NCI-H774 (cell line): Measurements from ENCODE around the gene CCDC149.

ENCODE experiments used
- DNase-seq: peaks from one replicate; lab custom pipeline; 2025; lab: John Stamatoyannopoulos, UW

CCDC149 gene

DNA sequence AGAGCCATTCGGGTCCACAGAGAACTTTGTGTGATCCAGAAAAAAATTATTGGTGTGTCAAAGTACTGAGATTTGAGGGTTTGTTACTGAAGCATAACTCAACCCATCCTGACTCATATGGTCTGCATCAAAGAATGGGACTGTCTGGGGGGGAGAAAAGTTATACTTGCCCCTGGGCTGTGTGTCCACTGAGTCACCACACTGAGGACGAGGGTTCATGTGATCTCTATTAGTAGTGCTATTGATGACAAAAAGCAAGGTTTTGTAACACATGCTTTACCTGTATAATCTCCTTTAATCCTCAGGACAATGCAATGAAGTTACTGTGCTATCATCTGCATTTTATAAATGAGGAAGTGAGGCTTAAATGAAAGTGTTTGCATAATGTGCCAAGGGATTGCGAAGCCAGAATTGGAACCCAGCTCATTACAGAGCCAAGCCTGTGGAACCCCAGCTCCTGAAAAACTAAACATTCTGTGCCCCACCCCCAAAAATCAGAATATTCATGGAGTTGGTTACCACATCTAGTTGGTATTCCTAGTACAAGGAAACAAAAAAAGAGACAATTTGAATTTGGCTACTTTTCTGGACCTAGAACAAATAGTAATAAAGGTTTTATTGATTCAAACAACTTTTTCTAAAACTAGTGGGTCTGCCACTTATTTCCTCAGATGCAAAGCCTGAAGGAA lies 31.2 kb downstream of the CCDC149 start:
- no peak for DNase-seq

- DNase-seq, result no peak
Observed at GRCh38 chr4:24880186-24880585, 32.7 kb downstream of the CCDC149 start.

DNA sequence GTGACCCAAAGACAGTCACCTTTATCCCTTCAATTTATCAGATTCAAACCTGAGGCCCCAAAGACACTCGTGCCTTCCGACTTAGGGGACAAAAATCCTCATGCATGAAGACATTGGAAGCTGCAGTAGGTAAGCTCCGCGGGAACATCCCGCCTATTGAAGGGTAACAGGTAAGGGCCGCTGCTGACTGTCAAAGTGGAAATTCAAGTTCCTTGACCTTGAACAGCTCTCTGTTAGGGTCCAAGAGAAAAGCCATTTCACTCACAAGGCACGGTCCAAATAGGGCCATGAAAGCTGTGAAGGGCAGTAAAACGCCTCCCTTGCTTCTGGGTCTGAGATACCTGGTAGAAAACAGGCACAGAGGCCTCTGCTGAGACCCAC lies 34.2 kb downstream of the CCDC149 start:
- no peak for DNase-seq

DNA sequence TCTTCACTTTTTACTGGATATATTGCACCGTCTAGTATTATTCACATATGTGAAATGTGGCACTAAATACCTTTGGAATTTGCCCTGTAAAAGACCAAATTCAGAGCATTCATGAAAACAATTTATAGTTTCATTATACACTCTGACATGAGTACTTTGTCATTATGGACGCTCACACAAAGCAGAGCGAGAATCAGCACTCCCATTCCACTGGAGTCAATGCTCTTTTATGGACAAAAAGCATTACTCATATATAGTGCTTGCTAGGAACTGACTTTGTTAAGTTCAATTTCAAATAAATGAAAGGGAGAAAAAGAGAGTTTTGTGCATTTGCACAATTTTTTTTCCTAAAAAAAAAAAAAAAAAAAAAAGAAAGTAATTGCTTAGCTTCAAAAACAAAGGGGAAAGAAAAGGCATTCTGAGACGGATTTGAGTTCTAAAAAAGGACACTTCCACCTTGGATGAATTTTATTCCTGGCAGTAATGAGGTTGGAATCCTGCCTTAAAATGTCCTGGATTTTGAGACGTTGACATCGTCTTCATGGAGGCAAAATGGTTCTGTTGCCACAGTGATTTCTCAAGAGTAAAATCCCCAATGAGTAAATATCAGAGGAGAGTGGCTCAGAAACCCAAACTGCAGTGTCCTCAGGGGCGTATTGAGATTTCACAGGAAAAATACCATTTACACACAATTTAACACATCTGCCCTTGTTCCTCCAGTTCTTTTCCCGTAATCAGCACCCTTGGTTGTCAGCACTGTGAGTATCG lies 34.8 kb downstream of the CCDC149 start:
- DNase-seq, result no peak

DNA sequence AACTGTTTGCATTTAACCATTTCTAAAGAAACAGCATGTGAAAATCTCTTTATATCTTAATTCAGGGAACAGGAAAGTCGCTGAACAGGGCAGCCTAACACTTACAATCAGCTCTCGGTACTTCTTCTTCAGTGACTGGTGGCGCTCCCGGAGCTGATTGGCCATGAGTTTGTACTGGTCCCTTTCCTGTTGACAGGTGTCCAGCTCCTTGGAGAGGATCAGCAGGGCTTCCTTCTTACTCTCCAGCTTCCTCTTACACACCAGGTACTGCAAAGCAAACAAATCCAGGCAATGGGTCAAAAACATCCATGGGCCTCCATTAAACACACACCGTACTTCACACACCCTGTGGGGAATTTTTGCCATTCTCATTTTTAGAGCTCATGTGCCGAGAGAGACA lies 36.4 kb downstream of the CCDC149 start:
- DNase-seq, result no peak

- no peak for DNase-seq
Observed at GRCh38 chr4:24872720-24873119, 40.1 kb downstream of the CCDC149 start.

DNA sequence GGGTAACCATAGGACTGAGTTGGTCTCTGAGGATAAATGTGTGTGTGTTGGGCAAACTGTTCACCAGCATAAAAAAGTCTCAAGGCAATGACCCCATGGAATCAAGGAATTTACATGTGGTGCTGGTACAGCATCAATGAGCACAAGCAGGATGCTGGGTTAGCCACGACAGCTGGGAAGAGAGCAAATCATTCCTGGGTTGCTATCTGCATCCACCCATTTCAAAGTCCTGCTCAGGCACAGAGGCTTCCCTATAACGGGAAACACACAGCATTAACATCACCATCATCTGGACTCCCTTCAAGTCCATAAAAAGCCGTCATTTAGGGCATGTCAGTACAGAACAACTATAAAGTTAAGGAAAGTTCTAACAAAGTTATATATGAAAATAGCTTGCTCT lies 41.6 kb downstream of the CCDC149 start:
- DNase-seq, result no peak

GRCh38 chr4:24867766-24868296 lies 45.0 kb downstream of the CCDC149 start:
- DNase-seq, result no peak

DNA sequence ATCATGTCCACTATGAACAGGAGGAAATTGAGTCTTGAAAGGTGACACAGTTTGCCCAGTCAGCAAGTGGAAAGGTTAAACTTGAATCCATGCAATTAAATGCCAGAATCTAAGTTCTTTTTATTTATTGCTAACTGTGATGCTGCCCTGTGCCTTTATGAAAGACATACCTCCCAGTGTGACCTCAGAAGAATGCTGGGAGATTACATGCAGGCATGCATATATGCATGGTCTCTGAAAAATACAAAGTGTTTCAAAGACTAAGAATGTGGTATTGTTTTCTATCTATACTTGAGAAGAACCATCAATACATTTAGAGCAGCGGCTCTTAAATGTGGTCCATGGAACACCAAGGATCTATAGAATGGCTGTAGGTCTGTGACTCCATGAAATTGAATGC lies 45.6 kb downstream of the CCDC149 start:
- DNase-seq, result no peak

DNA sequence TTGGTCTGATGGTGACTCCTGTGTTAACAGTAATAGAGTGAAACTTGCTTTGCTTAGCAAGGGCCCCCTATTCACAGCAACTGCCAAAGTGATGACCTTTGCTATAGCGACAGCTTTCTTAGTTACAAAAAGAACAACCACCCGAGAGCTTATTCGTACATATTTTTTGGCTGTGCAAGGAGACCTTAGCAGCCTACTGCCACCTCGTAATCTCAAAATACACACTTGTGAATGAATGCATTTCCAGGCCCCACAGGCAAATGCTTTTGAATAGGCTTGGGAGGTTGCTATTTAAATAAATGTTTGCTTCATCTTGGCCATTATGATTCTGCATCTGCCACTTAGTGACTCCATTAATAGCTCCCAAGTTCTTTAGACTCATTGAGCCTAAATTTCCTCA lies 47.4 kb downstream of the CCDC149 start:
- DNase-seq, result no peak

- no peak for DNase-seq
Observed at GRCh38 chr4:24863799-24864198, 49.0 kb downstream of the CCDC149 start.

DNA sequence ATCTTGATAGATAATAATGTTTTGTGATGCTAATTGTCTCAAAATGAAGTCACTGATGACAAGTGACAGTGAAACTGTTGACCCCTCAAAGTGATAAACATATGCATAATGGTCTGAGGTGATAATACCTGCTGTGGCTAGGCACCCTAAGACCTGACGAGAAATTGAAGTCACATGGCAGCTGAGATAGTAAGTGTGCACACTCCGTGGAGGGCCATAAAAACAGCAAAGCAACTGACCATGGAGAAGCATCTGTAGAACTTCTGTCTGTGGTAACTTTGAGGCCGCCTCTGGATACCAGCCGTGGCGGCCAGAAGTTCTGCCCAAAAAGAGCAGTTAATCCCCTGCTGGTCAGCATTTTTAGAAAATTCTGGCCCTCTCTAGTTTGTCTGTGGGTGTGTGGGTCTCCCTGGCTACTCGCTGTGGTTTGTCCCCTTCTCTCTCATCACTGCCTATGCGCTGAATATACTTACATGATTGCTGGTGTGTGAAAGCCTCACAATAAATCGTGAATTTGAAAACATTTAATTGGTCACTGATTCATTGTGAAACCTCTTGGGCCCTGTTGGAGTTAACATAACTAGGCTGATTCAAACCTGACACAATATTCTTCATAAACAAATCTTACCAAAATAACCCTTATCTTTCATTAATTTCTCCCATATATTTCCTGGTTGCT lies 50.6 kb downstream of the CCDC149 start:
- no peak for DNase-seq

DNA sequence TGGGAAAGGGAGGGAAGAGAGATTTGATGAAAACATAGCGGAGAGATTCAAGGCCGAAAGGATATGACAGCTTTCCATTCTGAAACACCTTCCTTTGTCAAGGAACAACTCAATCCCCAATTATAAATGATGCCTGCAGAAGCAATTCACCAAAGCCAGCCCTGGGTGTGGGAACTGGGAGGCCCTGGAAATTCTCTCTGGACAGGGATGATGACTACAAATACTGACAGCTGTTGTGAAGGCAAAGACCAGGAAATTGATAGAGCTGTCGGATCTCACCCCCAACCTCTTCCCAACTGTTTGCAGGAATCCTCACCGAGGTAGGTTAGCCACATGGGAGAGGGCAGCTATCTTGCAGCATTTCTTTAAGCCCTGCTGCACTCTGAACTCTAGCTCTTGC lies 54.3 kb downstream of the CCDC149 start:
- DNase-seq, result no peak

DNA sequence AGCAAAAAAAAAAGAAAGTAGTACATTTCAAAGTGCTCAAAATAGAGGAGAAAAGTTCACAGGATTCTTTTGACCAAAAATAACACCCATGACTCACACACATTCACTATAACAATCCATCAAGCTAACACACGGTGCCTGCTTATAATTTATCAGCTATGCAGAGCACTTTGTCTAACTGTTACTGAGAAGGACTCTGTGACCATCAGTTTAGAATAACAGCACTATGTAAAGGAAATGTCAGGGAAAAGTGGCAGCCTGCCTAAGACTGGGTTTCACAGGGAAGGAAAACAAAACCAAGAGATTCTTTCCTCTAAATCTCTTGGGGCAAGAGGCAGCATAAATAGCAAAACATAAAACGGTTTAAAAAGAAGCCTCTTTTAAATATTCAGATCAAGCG lies 54.8 kb downstream of the CCDC149 start:
- DNase-seq, result no peak

DNA sequence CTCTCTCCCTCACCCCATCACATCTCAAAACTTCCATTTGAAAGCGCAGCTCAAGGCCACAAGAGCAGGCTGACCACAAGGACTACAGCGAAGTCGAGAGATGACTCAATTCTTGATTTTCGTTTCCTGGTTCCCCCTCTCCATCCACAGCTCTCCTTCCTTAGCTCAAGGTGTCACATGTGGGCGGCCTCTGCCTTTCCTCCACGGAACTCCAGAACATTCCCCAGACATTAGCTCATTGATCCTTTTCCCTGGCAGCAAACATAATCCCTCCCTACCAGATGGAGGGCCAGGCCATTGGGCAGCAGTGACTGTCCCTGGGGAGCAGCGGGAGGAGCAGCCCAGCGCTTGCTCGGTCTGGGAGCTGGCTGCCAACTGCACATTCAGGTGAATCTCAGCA lies 56.3 kb downstream of the CCDC149 start:
- DNase-seq, result no peak

DNA sequence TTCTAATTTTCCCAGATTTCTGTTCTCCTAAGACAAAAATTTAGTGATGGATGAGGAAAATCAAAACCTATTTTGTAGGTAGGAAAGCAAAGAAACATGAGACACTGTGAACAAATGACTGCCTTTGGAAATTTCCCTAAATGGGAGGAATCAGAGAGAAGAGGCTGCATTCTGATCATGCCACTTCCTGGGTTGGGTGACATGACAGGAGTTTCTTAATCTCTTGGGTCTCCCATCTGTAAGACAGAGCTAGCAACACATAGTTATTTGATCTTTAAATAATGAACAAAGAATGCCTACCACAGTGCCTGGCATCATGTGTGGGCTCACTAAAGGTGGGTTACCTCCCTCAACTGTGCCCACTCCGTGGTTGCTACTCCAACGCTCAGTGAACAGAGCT lies 57.1 kb downstream of the CCDC149 start:
- no peak for DNase-seq

- no peak for DNase-seq
Observed at GRCh38 chr4:24853142-24853541, 59.7 kb downstream of the CCDC149 start.

DNA sequence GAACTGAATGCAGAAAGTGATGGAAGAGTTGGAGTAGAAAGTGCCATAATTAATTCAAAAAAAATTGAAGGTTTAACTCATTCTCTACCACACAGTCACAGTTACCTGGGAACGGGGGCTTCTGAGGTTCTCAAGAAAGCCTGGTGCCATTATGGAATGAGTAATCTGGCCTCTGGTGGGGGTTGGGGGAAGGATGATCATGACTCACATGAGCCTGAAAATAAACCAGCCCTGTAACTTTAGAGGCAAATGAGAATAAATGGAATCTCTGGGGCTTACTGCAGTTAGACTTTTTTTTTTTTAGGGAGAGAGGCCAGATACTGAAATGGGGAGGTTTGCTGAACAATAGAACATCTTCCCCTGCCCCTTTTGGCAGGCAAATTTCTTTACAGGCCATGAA lies 62.2 kb downstream of the CCDC149 start:
- DNase-seq, result no peak

DNA sequence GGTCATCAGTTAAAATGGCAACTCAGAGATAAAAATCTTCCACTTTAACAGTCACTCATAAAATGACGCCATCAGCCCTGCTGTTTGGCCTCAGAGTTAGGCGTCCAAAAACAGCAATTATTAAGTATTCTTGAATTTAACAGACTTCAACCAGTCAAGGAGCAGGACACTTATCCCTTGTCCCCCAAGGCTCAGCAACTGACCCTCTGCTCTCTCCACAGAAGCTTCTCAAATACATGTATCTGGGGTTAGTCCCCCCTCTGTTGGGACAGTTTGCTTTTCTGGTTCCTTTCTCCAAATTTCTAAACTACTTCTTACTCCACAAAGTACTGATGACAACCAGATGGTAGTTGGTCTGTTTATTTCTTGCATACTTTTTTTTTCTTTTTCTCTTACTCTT lies 63.1 kb downstream of the CCDC149 start:
- no peak for DNase-seq

- DNase-seq, result no peak
Observed at GRCh38 chr4:24849351-24849750, 63.5 kb downstream of the CCDC149 start.

DNA sequence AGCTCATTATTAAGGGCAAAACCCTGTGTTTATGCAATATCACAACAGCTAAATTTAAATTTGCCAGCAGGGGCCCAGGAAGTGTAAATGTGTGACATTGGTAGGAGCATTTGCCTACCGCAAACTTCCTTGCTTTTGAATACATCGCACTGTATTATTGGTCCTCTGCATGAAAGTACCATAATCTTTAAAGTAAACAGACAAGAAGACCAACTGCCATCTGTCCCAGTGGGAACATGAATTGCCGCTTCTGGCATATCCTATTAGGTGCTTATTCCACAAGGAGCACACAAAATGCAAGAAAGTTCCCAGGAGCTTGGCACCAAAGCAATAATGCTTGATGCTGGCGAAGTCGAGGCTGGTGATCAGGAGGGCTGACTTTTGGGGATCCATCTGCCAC lies 66.1 kb downstream of the CCDC149 start:
- DNase-seq, result no peak

- no peak for DNase-seq
Observed at GRCh38 chr4:24845902-24846301, 66.9 kb downstream of the CCDC149 start.

GRCh38 chr4:24845132-24845531 lies 67.7 kb downstream of the CCDC149 start:
- DNase-seq, result no peak
